Esophagus squamous epithelium (tissue), 4 donors: ENCODE results near the gene ZNF157.

Source experiments
- CTCF ChIP-seq, 6 experiments: fragments of 450-650 bp in 4 of 6; fragments of 200-600 bp in 2 of 6; sonication (generic) in 2 of 6; IDR thresholded peaks; one replicate each; pipeline ENCODE4 v1.5.1; 2016 to 2019; ENCODE audit warnings: antibody characterized with exemption in 6 of 6, mild to moderate bottlenecking in 4 of 6, moderate library complexity in 4 of 6
- POLR2A ChIP-seq, 4 donors: fragments of 450-650 bp; IDR thresholded peaks; one replicate each; pipeline ENCODE4 v1.6.1; 2017; ENCODE audit warnings: antibody characterized with exemption in 4 of 4, mild to moderate bottlenecking in 4 of 4, moderate library complexity in 3 of 4

GRCh38 chrX:47366041-47366722, 4.2 kb upstream of the ZNF157 start:
- TF ChIP-seq CTCF (IDR thresholded peaks at IDR 0.05): no peak
- no peak for TF ChIP-seq POLR2A (IDR thresholded peaks at IDR 0.05)
